Mammary epithelial cell (primary cell): ENCODE measurements around the gene CAPN3.

ENCODE experiments used
- EZH2 ChIP-seq: IDR thresholded peaks from 2 replicates; pipeline ENCODE4 v1.6.1; 2012; ENCODE audit warnings: low read length, inconsistent platforms, borderline replicate concordance
- TF ChIP-seq, protein P1 (sequence below), 2 donors: IDR thresholded peaks in 1 of 2; conservative IDR thresholded peaks in 1 of 2; 2 replicates each; pipeline ENCODE4 v1.5.1; 2011 to 2012; ENCODE audit warnings: inconsistent platforms in 2 of 2, low read length in 2 of 2, mild to moderate bottlenecking in 2 of 2, control low read depth in 1 of 2, low read depth in 1 of 2; ENCODE audit not compliant: insufficient read depth in 1 of 2; ENCODE audit errors: extremely low read depth in 1 of 2

DNA sequence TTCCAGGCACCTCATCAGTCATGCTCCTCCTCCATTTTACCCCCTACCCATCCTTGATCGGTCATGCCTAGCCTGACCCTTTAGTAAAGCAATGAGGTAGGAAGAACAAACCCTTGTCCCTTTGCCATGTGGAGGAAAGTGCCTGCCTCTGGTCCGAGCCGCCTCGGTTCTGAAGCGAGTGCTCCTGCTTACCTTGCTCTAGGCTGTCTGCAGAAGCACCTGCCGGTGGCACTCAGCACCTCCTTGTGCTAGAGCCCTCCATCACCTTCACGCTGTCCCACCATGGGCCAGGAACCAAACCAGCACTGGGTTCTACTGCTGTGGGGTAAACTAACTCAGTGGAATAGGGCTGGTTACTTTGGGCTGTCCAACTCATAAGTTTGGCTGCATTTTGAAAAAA, 52.6 kb downstream of the CAPN3 start:
- TF ChIP-seq, protein P1, sequence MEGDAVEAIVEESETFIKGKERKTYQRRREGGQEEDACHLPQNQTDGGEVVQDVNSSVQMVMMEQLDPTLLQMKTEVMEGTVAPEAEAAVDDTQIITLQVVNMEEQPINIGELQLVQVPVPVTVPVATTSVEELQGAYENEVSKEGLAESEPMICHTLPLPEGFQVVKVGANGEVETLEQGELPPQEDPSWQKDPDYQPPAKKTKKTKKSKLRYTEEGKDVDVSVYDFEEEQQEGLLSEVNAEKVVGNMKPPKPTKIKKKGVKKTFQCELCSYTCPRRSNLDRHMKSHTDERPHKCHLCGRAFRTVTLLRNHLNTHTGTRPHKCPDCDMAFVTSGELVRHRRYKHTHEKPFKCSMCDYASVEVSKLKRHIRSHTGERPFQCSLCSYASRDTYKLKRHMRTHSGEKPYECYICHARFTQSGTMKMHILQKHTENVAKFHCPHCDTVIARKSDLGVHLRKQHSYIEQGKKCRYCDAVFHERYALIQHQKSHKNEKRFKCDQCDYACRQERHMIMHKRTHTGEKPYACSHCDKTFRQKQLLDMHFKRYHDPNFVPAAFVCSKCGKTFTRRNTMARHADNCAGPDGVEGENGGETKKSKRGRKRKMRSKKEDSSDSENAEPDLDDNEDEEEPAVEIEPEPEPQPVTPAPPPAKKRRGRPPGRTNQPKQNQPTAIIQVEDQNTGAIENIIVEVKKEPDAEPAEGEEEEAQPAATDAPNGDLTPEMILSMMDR (conservative IDR thresholded peaks at IDR 0.05 in 1 of 2, IDR thresholded peaks at IDR 0.05 in 1 of 2; ENCODE audit: extremely low read depth in 1 of 2, insufficient read depth in 1 of 2, low read depth in 1 of 2, low read length in 2 of 2) = no peak
- TF ChIP-seq EZH2 = no peak
